BJ (cell line): Measurements from ENCODE around the gene STRIT1. TPM values are rescaled to one million over a fixed set of nuclear protein-coding genes. Genes with fewer than 3 reads are reported as not detected.

ENCODE experiments used
- CTCF ChIA-PET: fragments of 350-600 bp; formaldehyde crosslinking; extraction: SDS; loops from one replicate; lab custom pipeline; 2021; ENCODE audit warnings: antibody characterized with exemption, inconsistent platforms; lab: Yijun Ruan, JAX
- POLR2A ChIA-PET: fragments of 300-600 bp; sonication (Branson Sonifier 250); formaldehyde crosslinking; extraction: SDS; loops from one replicate; lab custom pipeline; 2021; ENCODE audit warnings: antibody characterized with exemption; lab: Charles Lee
- DNase-seq: peaks from one replicate; pipeline ENCODE4 v3.0.0-alpha.2; 2011; ENCODE audit warnings: low read depth
- H3K27me3 ChIP-seq: 2 replicates; pipeline ENCODE4 v1.6.0; 2011; ENCODE audit warnings: low read length; ENCODE audit not compliant: control insufficient read depth, insufficient read depth
- H3K36me3 ChIP-seq: 2 replicates; pipeline ENCODE4 v1.5.1; 2011; ENCODE audit warnings: low read length; ENCODE audit not compliant: control insufficient read depth, insufficient read depth
- H3K4me3 ChIP-seq: 2 replicates; pipeline ENCODE4 v1.5.1; 2011; ENCODE audit warnings: low read depth, mild to moderate bottlenecking, control low read depth, low read length
- polyA plus RNA-seq: library from polyadenylated mRNA; depleted of rRNA; stranded (reverse); fragments of >200 nt; gene quantifications from 2 replicates; pipeline ENCODE4 v1.2.3, GENCODE V29; 2011
- TF ChIP-seq, protein P1 (sequence below): IDR thresholded peaks from 2 replicates; pipeline ENCODE4 v1.5.1; 2011; ENCODE audit warnings: low read depth, mild to moderate bottlenecking, control low read depth, inconsistent platforms, low read length, moderate library complexity; ENCODE audit not compliant: insufficient read depth

The STRIT1 gene
- polyA plus RNA-seq, 1 experiment = not detected

DNA sequence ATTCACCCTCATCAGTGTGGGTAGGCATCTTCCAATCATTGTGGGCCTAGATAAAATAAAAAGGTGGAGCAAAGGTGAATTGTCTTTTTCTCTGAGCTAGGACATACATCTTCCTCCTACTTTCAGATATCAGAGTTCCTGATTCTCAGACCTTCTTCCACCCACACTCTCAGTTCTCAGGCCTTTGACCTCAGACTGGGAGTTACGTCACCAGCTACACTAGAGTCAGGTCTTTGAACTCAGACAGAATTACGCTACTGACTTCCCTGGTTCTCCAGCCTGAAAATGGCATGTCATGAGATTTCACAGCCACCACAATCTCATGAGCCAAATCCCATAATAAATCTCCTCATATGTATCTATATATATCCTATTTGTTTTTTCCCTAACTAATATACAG, 39.0 kb downstream of the STRIT1 start:
- no peaks in the 10 kb centered on the region for H3K36me3 ChIP-seq

DNA sequence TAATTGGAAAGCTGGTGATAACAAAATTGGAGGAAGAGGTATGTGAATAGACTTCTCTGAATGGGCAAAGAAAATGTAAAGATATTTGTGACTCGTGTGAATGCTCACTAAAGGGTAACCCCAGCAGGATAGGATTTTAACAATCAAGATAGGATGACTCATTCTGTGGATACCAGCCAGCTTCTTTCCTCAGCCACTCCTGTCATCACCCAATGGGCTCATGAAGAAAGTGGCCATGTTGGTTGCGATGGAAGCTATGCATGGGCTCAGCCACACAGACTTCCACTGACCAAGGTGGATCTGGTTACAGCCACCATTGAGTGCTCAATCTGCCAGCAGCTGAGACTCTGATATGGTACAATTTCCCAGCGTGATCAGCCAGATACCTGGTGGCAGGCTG, 40.9 kb downstream of the STRIT1 start:
- H3K27me3 ChIP-seq = no peaks in the 10 kb centered on the region
- POLR2A ChIA-PET = no interaction called here

More for the DNA sequence above, 39.0 kb downstream of the STRIT1 start:
- TF ChIP-seq, protein P1, sequence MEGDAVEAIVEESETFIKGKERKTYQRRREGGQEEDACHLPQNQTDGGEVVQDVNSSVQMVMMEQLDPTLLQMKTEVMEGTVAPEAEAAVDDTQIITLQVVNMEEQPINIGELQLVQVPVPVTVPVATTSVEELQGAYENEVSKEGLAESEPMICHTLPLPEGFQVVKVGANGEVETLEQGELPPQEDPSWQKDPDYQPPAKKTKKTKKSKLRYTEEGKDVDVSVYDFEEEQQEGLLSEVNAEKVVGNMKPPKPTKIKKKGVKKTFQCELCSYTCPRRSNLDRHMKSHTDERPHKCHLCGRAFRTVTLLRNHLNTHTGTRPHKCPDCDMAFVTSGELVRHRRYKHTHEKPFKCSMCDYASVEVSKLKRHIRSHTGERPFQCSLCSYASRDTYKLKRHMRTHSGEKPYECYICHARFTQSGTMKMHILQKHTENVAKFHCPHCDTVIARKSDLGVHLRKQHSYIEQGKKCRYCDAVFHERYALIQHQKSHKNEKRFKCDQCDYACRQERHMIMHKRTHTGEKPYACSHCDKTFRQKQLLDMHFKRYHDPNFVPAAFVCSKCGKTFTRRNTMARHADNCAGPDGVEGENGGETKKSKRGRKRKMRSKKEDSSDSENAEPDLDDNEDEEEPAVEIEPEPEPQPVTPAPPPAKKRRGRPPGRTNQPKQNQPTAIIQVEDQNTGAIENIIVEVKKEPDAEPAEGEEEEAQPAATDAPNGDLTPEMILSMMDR = no peak
- Histone ChIP-seq H3K4me3 (no peak overlapping the region), H3K27me3 (no peaks in the 10 kb centered on the region)
- no peak for DNase-seq
- CTCF ChIA-PET = interaction anchor here (0.8 to 1.0 kb wide), 3 partner anchors 11 to 37 kb away, joined by 3 to 4 read pairs (median 3); no protein-coding TSS in a partner anchor
- POLR2A ChIA-PET = no interaction called here

DNA sequence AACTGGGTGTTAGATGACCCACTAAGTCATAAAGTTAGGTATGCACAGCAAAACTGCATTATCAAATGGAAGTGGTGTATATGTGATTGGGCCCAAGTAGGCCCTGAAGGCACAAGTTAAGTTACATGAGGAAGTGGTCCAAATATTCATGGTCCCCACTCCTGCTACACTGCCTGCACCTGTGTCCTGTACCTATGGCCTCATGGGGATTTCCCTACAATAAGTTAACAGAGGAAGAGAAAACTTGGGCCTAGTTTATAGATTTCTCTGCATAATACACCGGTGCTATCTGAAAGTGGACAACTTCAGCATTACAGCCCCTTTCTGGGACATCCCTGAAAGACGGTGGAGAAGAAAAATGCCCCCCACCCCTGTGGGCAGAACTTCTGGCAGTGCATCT, 41.5 kb downstream of the STRIT1 start:
- no peak for DNase-seq
- CTCF ChIA-PET = interaction anchor here (0.8 kb wide), 1 partner anchor 8 kb away, joined by 4 read pairs; no protein-coding TSS in a partner anchor
- Histone ChIP-seq H3K4me3 (no peak overlapping the region), H3K27me3 (no peaks in the 10 kb centered on the region), H3K36me3 (no peaks in the 10 kb centered on the region)
- TF ChIP-seq, protein P1 = no peak
- POLR2A ChIA-PET = no interaction called here

More for the DNA sequence above, 40.9 kb downstream of the STRIT1 start:
- H3K4me3 ChIP-seq = no peak overlapping the region
- no peaks in the 10 kb centered on the region for H3K36me3 ChIP-seq
- TF ChIP-seq, protein P1 = no peak
- CTCF ChIA-PET = interaction anchor here (0.8 kb wide), 1 partner anchor 8 kb away, joined by 4 read pairs; no protein-coding TSS in a partner anchor
- no peak for DNase-seq

- Histone ChIP-seq H3K27me3 (no peaks in the 10 kb centered on the region), H3K36me3 (no peaks in the 10 kb centered on the region), H3K4me3 (no peak overlapping the region)
- CTCF ChIA-PET = no interaction called here
- TF ChIP-seq, protein P1 = no peak
- DNase-seq = no peak
- POLR2A ChIA-PET = no interaction called here
These were observed 44.8 kb downstream of the STRIT1 start for GRCh38 chr3:155248531-155249187.

DNA sequence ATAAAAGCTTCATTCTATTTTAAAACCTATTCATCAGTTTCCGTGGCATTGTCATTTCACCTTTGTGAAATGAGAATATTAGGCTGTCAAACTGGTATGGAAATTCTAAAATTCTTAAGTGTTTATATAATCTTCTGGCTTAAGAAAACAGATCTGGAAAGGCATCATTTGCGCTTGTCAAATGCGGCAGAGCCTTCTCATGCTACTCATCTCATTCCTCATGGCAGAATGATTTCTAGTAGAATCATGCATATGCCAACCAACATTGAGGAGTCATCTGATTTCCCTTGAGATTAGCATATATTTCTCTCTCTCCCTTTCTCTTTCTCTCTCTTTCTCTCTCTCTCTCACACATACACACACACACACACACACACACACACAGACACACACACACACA, 48.8 kb downstream of the STRIT1 start:
- POLR2A ChIA-PET = no interaction called here
- no peak overlapping the region for H3K4me3 ChIP-seq
- H3K27me3 ChIP-seq = no peaks in the 10 kb centered on the region
- no peaks in the 10 kb centered on the region for H3K36me3 ChIP-seq
- TF ChIP-seq, protein P1 = no peak
- DNase-seq = no peak
- CTCF ChIA-PET = interaction anchor here (0.7 to 1.4 kb wide), 2 partner anchors 8 to 15 kb away, joined by 3 to 4 read pairs; no protein-coding TSS in a partner anchor
